PC-9 (cell line): Measurements from ENCODE around the gene NFIX. TPM values are rescaled to one million over a fixed set of nuclear protein-coding genes. Genes with fewer than 3 reads are reported as not detected.

Experiments used
- BruUV-seq: library from RNA; stranded (reverse); fragments of 400-500 nt; replicated peaks from 2 replicates; lab custom pipeline; 2021; lab: Mats Ljungman, UMichigan
- CTCF ChIA-PET: fragments of 300-600 bp; sonication (Branson Sonifier 250); formaldehyde crosslinking; loops from one replicate; lab custom pipeline; 2022; ENCODE audit warnings: antibody characterized with exemption; lab: Charles Lee
- POLR2A ChIA-PET: fragments of 300-600 bp; sonication (Branson Sonifier 250); formaldehyde crosslinking; loops from one replicate; lab custom pipeline; 2022; ENCODE audit warnings: antibody characterized with exemption; ENCODE audit not compliant: unreplicated experiment; lab: Charles Lee
- DNase-seq, 2 experiments: peaks; one replicate each; pipeline versions ENCODE4 v3.0.0 to v3.0.0-alpha.2; 2015 to 2022; ENCODE audit warnings: mixed read lengths in 1 of 2
- H2AFZ ChIP-seq: fragments of 200-600 bp; sonication (generic); 2 replicates; pipeline ENCODE4 v1.8.1; 2017; ENCODE audit warnings: antibody characterized with exemption
- H3F3A ChIP-seq: fragments of 200-600 bp; sonication (generic); 2 replicates; pipeline ENCODE4 v1.8.1; 2017; ENCODE audit warnings: antibody characterized with exemption, mild to moderate bottlenecking, low read depth; ENCODE audit not compliant: insufficient read depth
- H3K27ac ChIP-seq: fragments of 200-600 bp; sonication (generic); 2 replicates; pipeline ENCODE4 v1.6.1; 2016; ENCODE audit warnings: mixed run types
- H3K27me3 ChIP-seq: fragments of 200-600 bp; sonication (generic); 2 replicates; pipeline ENCODE4 v1.6.1; 2016; ENCODE audit warnings: low read depth, mixed run types; ENCODE audit not compliant: insufficient read depth
- H3K36me3 ChIP-seq: fragments of 200-600 bp; sonication (generic); 2 replicates; pipeline ENCODE4 v1.6.1; 2016; ENCODE audit warnings: low read depth, mixed run types
- H3K4me1 ChIP-seq: fragments of 200-600 bp; sonication (generic); replicated peaks from 2 replicates; pipeline ENCODE4 v1.6.1; 2016; ENCODE audit warnings: mixed run types; ENCODE audit not compliant: insufficient read depth
- H3K4me2 ChIP-seq: fragments of 200-600 bp; sonication (generic); 2 replicates; pipeline ENCODE4 v1.6.1; 2017; ENCODE audit warnings: mixed run types
- H3K4me3 ChIP-seq: fragments of 200-600 bp; sonication (generic); 2 replicates; pipeline ENCODE4 v1.6.1; 2016; ENCODE audit warnings: mixed run types
- H3K79me2 ChIP-seq: fragments of 200-600 bp; sonication (generic); 2 replicates; pipeline ENCODE4 v1.6.1; 2017; ENCODE audit warnings: low read depth, mixed run types
- H3K9me2 ChIP-seq: fragments of 200-600 bp; sonication (generic); 2 replicates; pipeline ENCODE4 v1.8.1; 2017; ENCODE audit warnings: mild to moderate bottlenecking; ENCODE audit not compliant: insufficient read depth
- H3K9me3 ChIP-seq: fragments of 200-600 bp; sonication (generic); 2 replicates; pipeline ENCODE4 v1.8.1; 2016; ENCODE audit warnings: low read depth; ENCODE audit not compliant: insufficient read depth
- H4K20me1 ChIP-seq: fragments of 200-600 bp; sonication (generic); 2 replicates; pipeline ENCODE4 v1.8.1; 2017; ENCODE audit not compliant: insufficient read depth
- EZH2 ChIP-seq: fragments of 200-600 bp; sonication (generic); IDR thresholded peaks from 2 replicates; pipeline ENCODE4 v1.8.0; 2017; ENCODE audit warnings: antibody characterized with exemption, low read depth
- intact Hi-C: fragments of 100-400 bp; cut with micrococcal nuclease; formaldehyde crosslinking; loops from one replicate; pipeline ENCODE4 v1.10.0; 2022; ENCODE audit not compliant: unreplicated experiment
- total RNA-seq: library from RNA; stranded (reverse); gene quantifications from 2 replicates; pipeline ENCODE4 v1.2.3, GENCODE V29; 2021
- TF ChIP-seq, protein P1 (sequence below): fragments of 200-600 bp; sonication (generic); conservative IDR thresholded peaks from 2 replicates; pipeline ENCODE4 v1.6.1; 2017; ENCODE audit warnings: mixed run types, antibody characterized with exemption, mild to moderate bottlenecking, moderate library complexity

Gene NFIX
- total RNA-seq, 1 experiment from 2014 or later: 24.2 TPM

DNA sequence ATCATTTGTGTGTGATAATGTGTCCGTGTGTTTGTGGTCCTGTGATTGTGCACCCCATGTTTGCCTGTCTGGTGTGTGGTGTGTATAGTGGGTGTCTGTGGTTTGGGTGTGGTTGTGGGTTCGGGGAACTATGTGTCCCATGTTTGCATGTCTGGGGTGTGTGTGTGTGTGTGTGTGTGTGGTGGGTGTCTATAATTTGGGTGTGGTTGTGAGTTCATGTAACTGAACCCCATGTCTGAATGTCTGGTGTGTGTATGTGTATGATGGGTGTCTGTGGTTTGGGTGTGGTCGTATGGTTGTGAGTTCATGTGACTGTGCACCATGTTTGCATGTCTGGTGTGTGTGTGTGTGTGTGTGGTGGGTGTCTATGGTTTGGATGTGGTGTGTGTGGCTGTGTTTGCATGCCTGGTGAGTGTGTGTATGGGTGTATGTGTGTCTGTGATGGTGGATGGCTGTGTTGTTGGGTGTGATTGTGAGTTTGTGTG is 11.1 kb upstream of the NFIX start:
- Histone ChIP-seq H3K4me3 (no peak overlapping the region), H2AFZ (no peak overlapping the region), H3F3A (peaks cover 22% of the 10 kb centered on the region; the same call in 1 of the 2 replicates), H3K27ac (no peak overlapping the region), H4K20me1 (no peaks in the 10 kb centered on the region), H3K9me2 (no peaks in the 10 kb centered on the region), H3K9me3 (no peaks in the 10 kb centered on the region), H3K27me3 (peaks cover 19% of the 10 kb centered on the region), H3K79me2 (no peaks in the 10 kb centered on the region), H3K4me2 (peak overlapping the region; percentile 55), H3K4me1 (peaks cover 15% of the 10 kb centered on the region), H3K36me3 (no peaks in the 10 kb centered on the region)
- no TSS peak for BruUV-seq
- ChIA-PET CTCF (interaction anchor here (0.7 to 1.9 kb wide), 5 partner anchors 71 to 1916 kb away, joined by 3 to 12 read pairs (median 4); no protein-coding TSS in a partner anchor), POLR2A (no interaction called here)
- DNase-seq: no peak
- TF ChIP-seq, protein P1, sequence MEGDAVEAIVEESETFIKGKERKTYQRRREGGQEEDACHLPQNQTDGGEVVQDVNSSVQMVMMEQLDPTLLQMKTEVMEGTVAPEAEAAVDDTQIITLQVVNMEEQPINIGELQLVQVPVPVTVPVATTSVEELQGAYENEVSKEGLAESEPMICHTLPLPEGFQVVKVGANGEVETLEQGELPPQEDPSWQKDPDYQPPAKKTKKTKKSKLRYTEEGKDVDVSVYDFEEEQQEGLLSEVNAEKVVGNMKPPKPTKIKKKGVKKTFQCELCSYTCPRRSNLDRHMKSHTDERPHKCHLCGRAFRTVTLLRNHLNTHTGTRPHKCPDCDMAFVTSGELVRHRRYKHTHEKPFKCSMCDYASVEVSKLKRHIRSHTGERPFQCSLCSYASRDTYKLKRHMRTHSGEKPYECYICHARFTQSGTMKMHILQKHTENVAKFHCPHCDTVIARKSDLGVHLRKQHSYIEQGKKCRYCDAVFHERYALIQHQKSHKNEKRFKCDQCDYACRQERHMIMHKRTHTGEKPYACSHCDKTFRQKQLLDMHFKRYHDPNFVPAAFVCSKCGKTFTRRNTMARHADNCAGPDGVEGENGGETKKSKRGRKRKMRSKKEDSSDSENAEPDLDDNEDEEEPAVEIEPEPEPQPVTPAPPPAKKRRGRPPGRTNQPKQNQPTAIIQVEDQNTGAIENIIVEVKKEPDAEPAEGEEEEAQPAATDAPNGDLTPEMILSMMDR: no peak
- no peak for TF ChIP-seq EZH2
- intact Hi-C loops: loop anchor here (2.0 kb wide), 1 partner anchor 111 kb away; no protein-coding TSS in a partner anchor

DNA sequence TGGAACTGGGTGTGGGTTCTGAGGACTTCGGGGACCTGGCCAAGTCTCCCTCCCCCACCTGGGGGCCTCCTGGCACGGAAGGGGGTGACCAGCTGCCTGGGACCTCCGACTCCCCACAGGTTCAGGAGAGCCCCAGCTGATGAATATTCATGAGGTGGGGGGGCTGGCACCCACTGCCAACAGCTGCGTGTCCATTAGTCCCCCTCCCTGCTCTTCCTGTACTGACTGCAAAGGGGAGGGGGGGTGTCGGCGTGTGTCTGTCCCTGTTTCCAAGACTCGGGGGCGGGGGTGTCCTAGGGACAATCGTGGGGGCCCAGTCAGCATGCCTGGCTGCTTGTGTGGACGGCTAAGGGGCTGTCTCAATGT is 10.6 kb upstream of the NFIX start:
- Histone ChIP-seq H3K4me3 (no peak overlapping the region), H3K9me3 (no peaks in the 10 kb centered on the region), H4K20me1 (no peaks in the 10 kb centered on the region), H3K27ac (no peak overlapping the region), H3K4me1 (peaks cover 15% of the 10 kb centered on the region), H3K79me2 (no peaks in the 10 kb centered on the region), H3K27me3 (peaks cover 19% of the 10 kb centered on the region), H2AFZ (no peak overlapping the region), H3K4me2 (peak overlapping the region; percentile 55), H3K9me2 (no peaks in the 10 kb centered on the region), H3F3A (peaks cover 22% of the 10 kb centered on the region; the same call in 1 of the 2 replicates), H3K36me3 (no peaks in the 10 kb centered on the region)
- intact Hi-C loops: loop anchor here (1.0 to 2.0 kb wide), 2 partner anchors 50 to 110 kb away; no protein-coding TSS in a partner anchor
- BruUV-seq: no TSS peak
- DNase-seq: no peak
- TF ChIP-seq, protein P1: no peak
- no peak for TF ChIP-seq EZH2
- CTCF ChIA-PET: interaction anchor here (0.7 to 1.9 kb wide), 7 partner anchors 19 to 1916 kb away, joined by 3 to 12 read pairs (median 3); no protein-coding TSS in a partner anchor
- POLR2A ChIA-PET: no interaction called here

DNA sequence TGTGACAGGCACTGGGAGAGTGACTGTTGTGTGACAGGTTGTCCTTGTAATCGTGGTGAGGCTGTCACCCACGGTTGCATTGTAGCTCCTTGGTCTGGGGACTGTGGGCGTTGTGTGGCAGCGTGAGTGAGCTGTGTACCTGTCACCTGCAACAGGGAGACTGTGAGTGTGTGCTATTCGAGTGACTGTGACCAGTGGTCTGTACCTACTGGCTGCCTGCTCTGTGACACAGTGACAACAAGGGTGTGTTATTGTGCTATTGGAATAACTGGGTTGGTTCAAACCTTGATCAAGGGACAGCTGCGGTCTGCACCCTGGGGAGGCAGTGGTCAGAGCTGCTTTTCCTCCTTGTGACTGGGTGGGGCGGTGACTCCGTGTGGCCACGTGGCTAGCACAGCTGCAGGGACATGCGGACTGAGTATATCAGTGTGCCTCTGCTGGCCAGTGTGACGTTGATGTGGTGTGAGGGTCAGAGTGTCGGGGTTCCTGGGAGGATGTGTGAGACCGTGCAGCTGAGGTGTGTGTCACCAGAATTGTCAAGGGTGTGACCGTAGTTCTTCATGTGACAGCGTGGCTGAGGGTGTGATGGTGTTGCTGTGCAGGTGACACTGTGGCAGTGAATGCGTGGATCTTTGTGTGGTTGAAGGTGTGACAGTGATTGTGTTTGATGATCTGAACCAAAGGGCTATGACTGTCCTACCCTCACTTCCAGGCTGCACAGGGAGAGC is 10.1 kb upstream of the NFIX start:
- no TSS peak for BruUV-seq
- no peak overlapping the region for H2AFZ ChIP-seq
- peaks cover 22% of the 10 kb centered on the region; the same call in 1 of the 2 replicates for H3F3A ChIP-seq
- no peaks in the 10 kb centered on the region for H3K36me3 ChIP-seq
- CTCF ChIA-PET: interaction anchor here (0.6 to 1.9 kb wide), 8 partner anchors 20 to 1294 kb away, joined by 3 to 12 read pairs (median 4); no protein-coding TSS in a partner anchor
- H3K9me2 ChIP-seq: no peaks in the 10 kb centered on the region
- H3K27me3 ChIP-seq: peaks cover 19% of the 10 kb centered on the region
- intact Hi-C loops: loop anchor here (1.0 to 2.0 kb wide), 2 partner anchors 49 to 110 kb away; no protein-coding TSS in a partner anchor
- no peaks in the 10 kb centered on the region for H3K9me3 ChIP-seq
- H3K4me2 ChIP-seq: peak overlapping the region; percentile 55
- no peak overlapping the region for H3K27ac ChIP-seq
- POLR2A ChIA-PET: interaction anchor here (0.5 to 0.8 kb wide), 4 partner anchors 18 to 165 kb away, joined by 3 to 7 read pairs (median 4); no protein-coding TSS in a partner anchor
- H3K4me3 ChIP-seq: no peak overlapping the region
- peaks cover 15% of the 10 kb centered on the region for H3K4me1 ChIP-seq
- no peaks in the 10 kb centered on the region for H4K20me1 ChIP-seq
- no peaks in the 10 kb centered on the region for H3K79me2 ChIP-seq
- DNase-seq: peak; percentile 74 to 83
- TF ChIP-seq, protein P1: no peak
- TF ChIP-seq EZH2: no peak
